Measurements from ENCODE around the gene PRR15L. TPM values are rescaled to one million over a fixed set of nuclear protein-coding genes. Genes with fewer than 3 reads are reported as not detected.
A peak's percentile ranks its signal among the peaks of the same experiment; 100 is the strongest.

The PRR15L gene
- total and polyA plus RNA-seq, 2 experiments from 2014 or later, result 0.57 TPM; not detected in 1

DNA sequence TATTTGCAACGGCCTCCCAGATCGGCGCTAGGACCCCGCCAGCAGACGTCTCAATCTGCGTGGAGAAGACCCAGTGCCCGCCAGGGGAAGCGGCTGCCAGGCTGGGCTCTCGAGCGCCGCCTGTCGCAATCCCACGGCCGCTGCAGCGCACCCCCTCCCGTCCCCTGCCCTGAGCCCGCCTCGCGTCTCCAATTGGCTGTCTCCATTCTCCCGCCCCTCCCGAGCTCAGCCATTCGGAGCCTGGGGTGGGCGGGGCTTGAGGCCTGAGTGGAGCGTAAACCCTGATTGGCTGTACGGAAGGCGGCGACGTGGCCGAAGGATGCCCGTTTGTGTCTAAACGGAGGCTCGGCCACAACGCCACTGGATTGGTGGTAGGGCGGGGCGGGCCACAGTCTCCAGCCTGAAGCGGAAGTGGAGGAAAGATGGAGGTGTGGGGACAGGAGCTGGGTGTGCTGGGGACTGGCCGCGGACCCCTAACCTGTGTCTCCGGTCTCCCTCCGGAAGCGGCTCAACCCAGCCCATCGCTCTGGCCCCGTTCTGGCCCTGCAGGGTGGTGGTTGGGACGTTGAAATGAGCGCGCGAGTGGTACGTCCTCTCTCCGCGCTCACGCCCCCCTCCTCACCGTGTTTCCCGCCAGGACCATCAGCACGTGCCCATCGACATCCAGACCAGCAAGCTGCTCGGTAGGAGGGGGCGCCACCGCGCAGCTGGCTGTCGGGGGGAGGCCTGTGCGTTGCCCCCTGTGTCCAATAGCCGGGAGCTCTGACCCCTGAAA, 13.2 kb upstream of the PRR15L start, which contains the start of gene CDK5RAP3:
Gene CDK5RAP3 (plus strand): TSS at position 389 of the 775 bp plus-strand sequence. CDS start 34 bp downstream, at position 423.
- peak; percentile 94 for ATAC-seq
- H3K4me1 ChIP-seq (ENCODE audit: insufficient read depth), result peaks cover 11% of the 10 kb centered on the region
- 0 out of 2 replicates have a peak, but pooled peaks cover 7% of the 10 kb centered on the region for H3K79me2 ChIP-seq (replicated peaks; ENCODE audit: insufficient read depth)
- Mint-ChIP-seq H3K27me3 (ENCODE audit: insufficient read depth, low read depth, poor library complexity) (peaks cover 12% of the 10 kb centered on the region), H3K9me3 (no peaks in the 10 kb centered on the region), H3K4me1 (peaks cover 4% of the 10 kb centered on the region), H3K4me3 (peak within 1 kb of the TSS; percentile 93), H3K27ac (peak within 1 kb of the TSS; percentile 97), H3K36me3 (ENCODE audit: low read depth) (peaks cover 27% of the 10 kb centered on the region)
- no peaks in the 10 kb centered on the region for H3K9me2 ChIP-seq (ENCODE audit: insufficient read depth)
- H3K36me3 ChIP-seq (ENCODE audit: insufficient read depth), result no peaks in the 10 kb centered on the region
- peak within 1 kb of the TSS; percentile 100 for H2AFZ ChIP-seq
- TF ChIP-seq, protein P1, sequence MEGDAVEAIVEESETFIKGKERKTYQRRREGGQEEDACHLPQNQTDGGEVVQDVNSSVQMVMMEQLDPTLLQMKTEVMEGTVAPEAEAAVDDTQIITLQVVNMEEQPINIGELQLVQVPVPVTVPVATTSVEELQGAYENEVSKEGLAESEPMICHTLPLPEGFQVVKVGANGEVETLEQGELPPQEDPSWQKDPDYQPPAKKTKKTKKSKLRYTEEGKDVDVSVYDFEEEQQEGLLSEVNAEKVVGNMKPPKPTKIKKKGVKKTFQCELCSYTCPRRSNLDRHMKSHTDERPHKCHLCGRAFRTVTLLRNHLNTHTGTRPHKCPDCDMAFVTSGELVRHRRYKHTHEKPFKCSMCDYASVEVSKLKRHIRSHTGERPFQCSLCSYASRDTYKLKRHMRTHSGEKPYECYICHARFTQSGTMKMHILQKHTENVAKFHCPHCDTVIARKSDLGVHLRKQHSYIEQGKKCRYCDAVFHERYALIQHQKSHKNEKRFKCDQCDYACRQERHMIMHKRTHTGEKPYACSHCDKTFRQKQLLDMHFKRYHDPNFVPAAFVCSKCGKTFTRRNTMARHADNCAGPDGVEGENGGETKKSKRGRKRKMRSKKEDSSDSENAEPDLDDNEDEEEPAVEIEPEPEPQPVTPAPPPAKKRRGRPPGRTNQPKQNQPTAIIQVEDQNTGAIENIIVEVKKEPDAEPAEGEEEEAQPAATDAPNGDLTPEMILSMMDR (conservative IDR thresholded peaks at IDR 0.05; ENCODE audit: low read depth in 2 of 2), result peak; percentile 75 to 91
- TF ChIP-seq CREB1 (CRISPR knock-in tag; IDR thresholded peaks at IDR 0.05; ENCODE audit: low read depth) (peak; percentile 77), POLR2AphosphoS5 (IDR thresholded peaks at IDR 0.05; ENCODE audit: low read depth) (peak; percentile 92), EZH2 (IDR thresholded peaks at IDR 0.05; ENCODE audit: low read depth, unreplicated experiment) (no peak)
- TF ChIP-seq, protein P2, sequence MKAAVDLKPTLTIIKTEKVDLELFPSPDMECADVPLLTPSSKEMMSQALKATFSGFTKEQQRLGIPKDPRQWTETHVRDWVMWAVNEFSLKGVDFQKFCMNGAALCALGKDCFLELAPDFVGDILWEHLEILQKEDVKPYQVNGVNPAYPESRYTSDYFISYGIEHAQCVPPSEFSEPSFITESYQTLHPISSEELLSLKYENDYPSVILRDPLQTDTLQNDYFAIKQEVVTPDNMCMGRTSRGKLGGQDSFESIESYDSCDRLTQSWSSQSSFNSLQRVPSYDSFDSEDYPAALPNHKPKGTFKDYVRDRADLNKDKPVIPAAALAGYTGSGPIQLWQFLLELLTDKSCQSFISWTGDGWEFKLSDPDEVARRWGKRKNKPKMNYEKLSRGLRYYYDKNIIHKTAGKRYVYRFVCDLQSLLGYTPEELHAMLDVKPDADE (IDR thresholded peaks at IDR 0.05), result no peak
- H3K27me3 ChIP-seq (ENCODE audit: insufficient read depth), result no peaks in the 10 kb centered on the region
- H3K4me3 ChIP-seq, result peak within 1 kb of the TSS; percentile 62
- peak within 1 kb of the TSS; percentile 87 for H3K4me2 ChIP-seq
- H3K27ac ChIP-seq (ENCODE audit: low read depth), result 0 out of 2 replicates have a peak within 1 kb of the TSS, but pooled peaks have one; percentile 59
- DNase-seq (ENCODE audit: low spot score), result peak; percentile 100
- no peaks in the 10 kb centered on the region; the same call in none of the 2 replicates for H4K20me1 ChIP-seq (replicated peaks; ENCODE audit: insufficient read depth)
- H3F3A ChIP-seq (replicated peaks; ENCODE audit: low read depth), result peaks cover 3% of the 10 kb centered on the region; the same call in 1 of the 2 replicates

DNA sequence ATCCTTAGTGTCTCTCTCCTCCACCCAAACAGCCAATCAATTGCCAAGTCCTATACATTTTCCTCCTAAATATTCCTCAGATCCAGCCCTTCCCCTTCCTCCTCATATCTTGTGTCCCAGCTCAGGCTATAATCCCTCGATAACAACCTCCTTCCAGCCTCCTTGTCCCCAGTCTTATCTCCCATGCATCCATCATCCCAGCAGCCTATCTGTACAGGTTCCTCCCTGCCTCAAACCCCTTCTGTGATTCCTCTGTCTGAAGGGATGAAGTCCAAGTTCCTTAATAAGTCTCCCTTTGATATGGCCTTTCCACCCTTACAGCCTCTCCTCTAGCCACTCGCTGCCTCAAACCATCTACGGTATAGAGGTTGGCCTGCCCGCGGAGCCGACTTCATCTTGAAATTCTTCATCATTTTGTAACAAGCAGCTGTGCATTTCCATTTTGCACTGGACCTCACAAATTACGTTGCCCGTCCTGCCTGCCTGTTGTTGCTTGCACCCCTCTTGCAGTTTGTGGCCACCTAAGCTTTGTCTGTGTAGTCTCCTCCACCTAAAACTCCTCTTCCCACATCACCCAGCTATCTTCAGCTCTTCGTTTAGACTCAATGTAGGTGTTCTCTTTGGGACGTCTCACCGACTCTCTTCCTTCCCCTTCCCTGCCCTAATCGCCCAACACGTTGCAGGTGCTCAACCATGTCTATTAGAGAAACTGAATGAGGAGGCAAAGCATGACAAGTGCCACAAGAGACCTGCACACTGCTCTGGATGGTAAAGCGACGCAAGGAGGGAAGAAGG, 12.4 kb upstream of the PRR15L start:
- Histone ChIP-seq H3K27ac (ENCODE audit: low read depth) (no peak overlapping the region), H3K4me2 (peak overlapping the region; percentile 83), H3K4me1 (ENCODE audit: insufficient read depth) (peaks cover 11% of the 10 kb centered on the region), H2AFZ (peak overlapping the region; percentile 100), H3K27me3 (ENCODE audit: insufficient read depth) (no peaks in the 10 kb centered on the region), H3F3A (replicated peaks; ENCODE audit: low read depth) (peaks cover 3% of the 10 kb centered on the region; the same call in 1 of the 2 replicates), H3K79me2 (replicated peaks; ENCODE audit: insufficient read depth) (0 out of 2 replicates have a peak, but pooled peaks cover 7% of the 10 kb centered on the region), H3K36me3 (ENCODE audit: insufficient read depth) (no peaks in the 10 kb centered on the region), H4K20me1 (replicated peaks; ENCODE audit: insufficient read depth) (no peaks in the 10 kb centered on the region; the same call in none of the 2 replicates), H3K9me2 (ENCODE audit: insufficient read depth) (no peaks in the 10 kb centered on the region), H3K4me3 (peak overlapping the region; percentile 51)
- ATAC-seq (no peak), DNase-seq (ENCODE audit: low spot score) (no peak)
- no peak overlapping the region; the same call in 1 of the 2 replicates for H3K27ac Mint-ChIP-seq
- H3K4me1 Mint-ChIP-seq, result peaks cover 4% of the 10 kb centered on the region
- no peaks in the 10 kb centered on the region for H3K9me3 Mint-ChIP-seq
- peaks cover 10% of the 10 kb centered on the region for H3K27me3 Mint-ChIP-seq (ENCODE audit: insufficient read depth, low read depth, poor library complexity)
- H3K4me3 Mint-ChIP-seq, result peak overlapping the region; percentile 57
- peaks cover 19% of the 10 kb centered on the region for H3K36me3 Mint-ChIP-seq (ENCODE audit: low read depth)
- TF ChIP-seq NANOG (IDR thresholded peaks at IDR 0.05; ENCODE audit: borderline replicate concordance) (no peak), ZNF331 (CRISPR knock-in tag; IDR thresholded peaks at IDR 0.05; ENCODE audit: low read depth) (no peak)
- TF ChIP-seq, protein P3, sequence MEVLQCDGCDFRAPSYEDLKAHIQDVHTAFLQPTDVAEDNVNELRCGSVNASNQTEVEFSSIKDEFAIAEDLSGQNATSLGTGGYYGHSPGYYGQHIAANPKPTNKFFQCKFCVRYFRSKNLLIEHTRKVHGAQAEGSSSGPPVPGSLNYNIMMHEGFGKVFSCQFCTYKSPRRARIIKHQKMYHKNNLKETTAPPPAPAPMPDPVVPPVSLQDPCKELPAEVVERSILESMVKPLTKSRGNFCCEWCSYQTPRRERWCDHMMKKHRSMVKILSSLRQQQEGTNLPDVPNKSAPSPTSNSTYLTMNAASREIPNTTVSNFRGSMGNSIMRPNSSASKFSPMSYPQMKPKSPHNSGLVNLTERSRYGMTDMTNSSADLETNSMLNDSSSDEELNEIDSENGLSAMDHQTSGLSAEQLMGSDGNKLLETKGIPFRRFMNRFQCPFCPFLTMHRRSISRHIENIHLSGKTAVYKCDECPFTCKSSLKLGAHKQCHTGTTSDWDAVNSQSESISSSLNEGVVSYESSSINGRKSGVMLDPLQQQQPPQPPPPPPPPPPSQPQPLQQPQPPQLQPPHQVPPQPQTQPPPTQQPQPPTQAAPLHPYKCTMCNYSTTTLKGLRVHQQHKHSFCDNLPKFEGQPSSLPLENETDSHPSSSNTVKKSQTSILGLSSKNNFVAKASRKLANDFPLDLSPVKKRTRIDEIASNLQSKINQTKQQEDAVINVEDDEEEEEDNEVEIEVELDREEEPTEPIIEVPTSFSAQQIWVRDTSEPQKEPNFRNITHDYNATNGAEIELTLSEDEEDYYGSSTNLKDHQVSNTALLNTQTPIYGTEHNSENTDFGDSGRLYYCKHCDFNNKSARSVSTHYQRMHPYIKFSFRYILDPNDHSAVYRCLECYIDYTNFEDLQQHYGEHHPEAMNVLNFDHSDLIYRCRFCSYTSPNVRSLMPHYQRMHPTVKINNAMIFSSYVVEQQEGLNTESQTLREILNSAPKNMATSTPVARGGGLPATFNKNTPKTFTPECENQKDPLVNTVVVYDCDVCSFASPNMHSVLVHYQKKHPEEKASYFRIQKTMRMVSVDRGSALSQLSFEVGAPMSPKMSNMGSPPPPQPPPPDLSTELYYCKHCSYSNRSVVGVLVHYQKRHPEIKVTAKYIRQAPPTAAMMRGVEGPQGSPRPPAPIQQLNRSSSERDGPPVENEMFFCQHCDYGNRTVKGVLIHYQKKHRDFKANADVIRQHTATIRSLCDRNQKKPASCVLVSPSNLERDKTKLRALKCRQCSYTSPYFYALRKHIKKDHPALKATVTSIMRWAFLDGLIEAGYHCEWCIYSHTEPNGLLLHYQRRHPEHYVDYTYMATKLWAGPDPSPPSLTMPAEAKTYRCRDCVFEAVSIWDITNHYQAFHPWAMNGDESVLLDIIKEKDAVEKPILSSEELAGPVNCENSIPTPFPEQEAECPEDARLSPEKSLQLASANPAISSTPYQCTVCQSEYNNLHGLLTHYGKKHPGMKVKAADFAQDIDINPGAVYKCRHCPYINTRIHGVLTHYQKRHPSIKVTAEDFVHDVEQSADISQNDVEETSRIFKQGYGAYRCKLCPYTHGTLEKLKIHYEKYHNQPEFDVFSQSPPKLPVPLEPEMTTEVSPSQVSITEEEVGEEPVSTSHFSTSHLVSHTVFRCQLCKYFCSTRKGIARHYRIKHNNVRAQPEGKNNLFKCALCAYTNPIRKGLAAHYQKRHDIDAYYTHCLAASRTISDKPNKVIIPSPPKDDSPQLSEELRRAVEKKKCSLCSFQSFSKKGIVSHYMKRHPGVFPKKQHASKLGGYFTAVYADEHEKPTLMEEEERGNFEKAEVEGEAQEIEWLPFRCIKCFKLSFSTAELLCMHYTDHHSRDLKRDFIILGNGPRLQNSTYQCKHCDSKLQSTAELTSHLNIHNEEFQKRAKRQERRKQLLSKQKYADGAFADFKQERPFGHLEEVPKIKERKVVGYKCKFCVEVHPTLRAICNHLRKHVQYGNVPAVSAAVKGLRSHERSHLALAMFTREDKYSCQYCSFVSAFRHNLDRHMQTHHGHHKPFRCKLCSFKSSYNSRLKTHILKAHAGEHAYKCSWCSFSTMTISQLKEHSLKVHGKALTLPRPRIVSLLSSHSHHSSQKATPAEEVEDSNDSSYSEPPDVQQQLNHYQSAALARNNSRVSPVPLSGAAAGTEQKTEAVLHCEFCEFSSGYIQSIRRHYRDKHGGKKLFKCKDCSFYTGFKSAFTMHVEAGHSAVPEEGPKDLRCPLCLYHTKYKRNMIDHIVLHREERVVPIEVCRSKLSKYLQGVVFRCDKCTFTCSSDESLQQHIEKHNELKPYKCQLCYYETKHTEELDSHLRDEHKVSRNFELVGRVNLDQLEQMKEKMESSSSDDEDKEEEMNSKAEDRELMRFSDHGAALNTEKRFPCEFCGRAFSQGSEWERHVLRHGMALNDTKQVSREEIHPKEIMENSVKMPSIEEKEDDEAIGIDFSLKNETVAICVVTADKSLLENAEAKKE (CRISPR knock-in tag; IDR thresholded peaks at IDR 0.05), result no peak
